Left ventricle myocardium superior (tissue), 1 donor: Measurements from ENCODE around the gene TPRN. TPM values are rescaled to one million over a fixed set of nuclear protein-coding genes. Genes with fewer than 3 reads are reported as not detected.

ENCODE experiments used
- ATAC-seq: fragments of 200-7000 bp; cut with Tn5 transposase; one replicate; pipeline ENCODE4 v1.9.1; 2020; ENCODE audit warnings: mild to moderate bottlenecking, moderate library complexity
- DNase-seq: peaks from one replicate; pipeline ENCODE4 v3.0.0-alpha.2; 2020
- intact Hi-C: fragments of 100-400 bp; cut with micrococcal nuclease; formaldehyde crosslinking; loops from one replicate; pipeline ENCODE4 v1.11.0; 2022
- total RNA-seq: library from RNA; stranded (reverse); fragmentation: NEBNext Ultra II Directional; extraction: Animal tissue kit (Norgen Biotek cat#: 25700); gene quantifications from one replicate; pipeline ENCODE4 v1.2.1, GENCODE V29; 2021
- donor health status: DM: no; HTN: yes; CAD: no; lungs with severe emphysema.

TPRN gene
- total RNA-seq, 1 donor from 2014 or later: 21.7 TPM

DNA sequence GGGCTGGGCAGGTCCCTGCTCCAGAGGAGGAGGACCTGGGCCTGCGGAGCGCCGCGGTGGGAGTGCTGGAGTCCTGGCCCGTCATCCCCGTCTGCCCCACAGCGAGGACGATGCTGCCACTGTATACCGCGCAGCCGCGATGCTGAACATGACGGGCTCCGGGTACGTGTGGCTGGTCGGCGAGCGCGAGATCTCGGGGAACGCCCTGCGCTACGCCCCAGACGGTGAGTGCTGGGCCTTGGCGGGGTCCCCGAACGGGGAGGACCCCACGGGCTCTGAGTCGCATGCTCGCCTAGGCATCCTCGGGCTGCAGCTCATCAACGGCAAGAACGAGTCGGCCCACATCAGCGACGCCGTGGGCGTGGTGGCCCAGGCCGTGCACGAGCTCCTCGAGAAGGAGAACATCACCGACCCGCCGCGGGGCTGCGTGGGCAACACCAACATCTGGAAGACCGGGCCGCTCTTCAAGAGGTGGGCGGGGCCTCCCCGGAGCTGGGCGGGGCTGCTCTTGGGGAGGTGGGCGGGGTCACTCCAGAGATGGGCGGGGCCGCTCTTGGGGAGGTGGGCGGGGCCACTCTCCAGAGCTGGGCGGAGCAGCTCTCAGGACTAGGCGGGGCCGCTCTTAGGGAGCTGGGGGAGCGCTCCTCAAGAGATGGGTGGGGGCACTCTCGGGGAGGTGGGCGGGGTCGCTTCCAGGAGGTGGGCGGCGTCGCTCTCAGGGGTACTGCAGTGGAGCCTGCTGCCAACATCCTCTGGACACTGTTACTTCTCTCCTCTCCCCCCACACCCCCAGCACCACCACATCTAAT, 43.8 kb downstream of the TPRN start:
- peak; percentile 71 for ATAC-seq
- DNase-seq: peak; percentile 56
- intact Hi-C loops: no loop called here

DNA sequence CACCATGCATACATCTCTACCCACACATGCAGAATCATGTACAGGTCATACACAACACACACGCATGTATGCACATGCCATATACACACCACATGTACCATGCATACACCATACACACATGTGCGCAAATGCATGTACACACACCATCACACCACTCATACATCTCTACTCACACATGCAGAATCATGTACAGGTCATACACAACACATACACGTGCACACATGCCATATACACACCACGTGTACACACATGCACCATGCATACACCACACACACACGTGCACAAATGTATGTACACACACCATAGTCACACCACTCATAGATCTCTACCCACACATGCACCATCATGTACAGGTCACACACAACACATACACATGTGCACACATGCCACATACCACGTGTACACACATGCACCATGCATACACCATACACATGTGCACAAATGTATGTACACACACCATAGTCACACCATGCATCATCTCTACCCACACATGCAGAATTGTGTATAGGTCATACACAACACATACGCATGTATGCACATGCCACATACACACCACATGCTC, 47.6 kb downstream of the TPRN start:
- intact Hi-C loops: no loop called here
- DNase-seq (no peak), ATAC-seq (no peak)

- DNase-seq (no peak), ATAC-seq (no peak)
- intact Hi-C loops: no loop called here
Measured at GRCh38 chr9:137150617-137151457, 49.7 kb downstream of the TPRN start.

- DNase-seq (no peak), ATAC-seq (no peak)
- intact Hi-C loops: no loop called here
Measured at GRCh38 chr9:137149942-137150616, 50.5 kb downstream of the TPRN start.

DNA sequence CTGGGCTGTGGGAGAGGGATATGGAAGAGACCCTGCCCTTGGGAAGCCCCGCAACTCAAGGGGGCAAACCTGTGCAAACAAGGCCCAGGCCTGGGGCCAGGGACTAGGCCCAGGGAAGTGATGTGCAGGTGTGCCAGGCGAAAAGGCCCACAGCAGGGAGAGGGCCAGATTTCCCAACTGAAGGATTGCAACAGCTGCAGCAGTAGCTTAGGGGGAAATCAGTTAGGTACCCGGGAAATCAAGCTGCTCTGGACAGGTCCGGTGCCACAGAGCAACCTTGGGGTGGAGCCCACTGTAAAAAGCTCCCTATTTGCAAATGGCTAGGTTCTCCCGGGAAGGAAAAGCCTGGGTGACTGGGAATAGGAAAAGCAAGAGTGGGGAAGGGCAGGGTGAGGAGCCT, 51.2 kb downstream of the TPRN start:
- intact Hi-C loops: no loop called here
- ATAC-seq (no peak), DNase-seq (no peak)

GRCh38 chr9:137148661-137149060, 51.9 kb downstream of the TPRN start:
- no peak for ATAC-seq
- no peak for DNase-seq
- intact Hi-C loops: no loop called here

- intact Hi-C loops: no loop called here
- DNase-seq (no peak), ATAC-seq (no peak)
Measured at GRCh38 chr9:137148242-137148641, 52.3 kb downstream of the TPRN start.

DNA sequence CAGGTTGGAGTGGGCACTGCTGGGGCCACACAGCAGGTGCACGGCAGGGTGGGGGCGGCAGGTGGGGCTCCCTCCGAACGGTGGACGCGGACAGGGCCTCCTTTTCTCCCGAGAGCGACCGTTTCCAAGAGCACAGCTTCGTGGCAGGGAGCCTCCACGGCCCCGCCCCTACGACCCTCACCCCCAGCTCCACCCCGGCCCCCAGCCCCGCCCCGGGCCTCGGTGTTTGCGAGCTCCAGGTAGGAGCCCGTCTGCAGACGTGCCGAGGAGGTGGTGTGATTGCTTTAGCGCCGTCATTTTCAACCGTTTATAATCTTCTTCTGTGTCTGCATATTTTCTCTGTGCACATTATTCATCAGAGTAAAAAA, 52.8 kb downstream of the TPRN start:
- intact Hi-C loops: no loop called here
- DNase-seq (no peak), ATAC-seq (no peak)

GRCh38 chr9:137147091-137147792, 53.3 kb downstream of the TPRN start:
- ATAC-seq (no peak), DNase-seq (no peak)
- intact Hi-C loops: no loop called here

- no peak for ATAC-seq
- no peak for DNase-seq
Measured at GRCh38 chr9:137146527-137146918, 54.0 kb downstream of the TPRN start.

DNA sequence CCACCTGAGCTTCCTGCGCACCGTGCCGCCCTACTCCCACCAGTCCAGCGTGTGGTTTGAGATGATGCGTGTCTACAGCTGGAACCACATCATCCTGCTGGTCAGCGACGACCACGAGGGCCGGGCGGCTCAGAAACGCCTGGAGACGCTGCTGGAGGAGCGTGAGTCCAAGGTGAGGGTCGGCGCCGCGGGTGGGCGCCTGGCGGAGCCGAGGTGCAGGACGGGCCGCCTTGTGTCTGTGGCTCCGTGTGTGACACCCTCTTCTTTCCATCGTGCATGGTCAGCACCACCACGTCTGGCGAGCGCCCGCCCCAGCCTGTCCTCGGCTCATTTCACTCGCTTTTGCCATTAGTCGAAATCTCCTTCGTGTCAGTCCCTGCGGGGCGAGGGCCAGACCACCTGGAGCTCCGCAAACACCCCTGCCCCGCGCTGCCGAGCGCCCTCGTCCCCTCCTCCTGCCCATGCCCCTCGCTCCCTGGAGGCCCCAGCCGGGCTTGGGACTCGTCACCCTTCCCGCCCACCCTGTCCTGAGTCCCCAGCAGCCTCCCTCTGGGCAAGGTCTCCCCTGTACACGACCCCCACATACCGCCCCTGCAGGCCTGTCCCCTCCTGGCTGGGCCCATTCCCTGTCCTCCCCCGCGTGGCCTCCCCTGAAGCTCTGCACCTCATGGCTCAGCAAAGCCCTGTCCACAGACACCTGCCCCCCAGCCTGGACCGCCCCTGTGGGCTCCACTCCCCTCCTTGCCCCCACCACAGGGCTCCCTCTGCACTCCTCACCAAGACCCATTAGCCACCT, 54.6 kb downstream of the TPRN start:
- intact Hi-C loops: no loop called here
- DNase-seq (no peak), ATAC-seq (no peak)

More at GRCh38 chr9:137146527-137146918, 54.0 kb downstream of the TPRN start:
- intact Hi-C loops: no loop called here

DNA sequence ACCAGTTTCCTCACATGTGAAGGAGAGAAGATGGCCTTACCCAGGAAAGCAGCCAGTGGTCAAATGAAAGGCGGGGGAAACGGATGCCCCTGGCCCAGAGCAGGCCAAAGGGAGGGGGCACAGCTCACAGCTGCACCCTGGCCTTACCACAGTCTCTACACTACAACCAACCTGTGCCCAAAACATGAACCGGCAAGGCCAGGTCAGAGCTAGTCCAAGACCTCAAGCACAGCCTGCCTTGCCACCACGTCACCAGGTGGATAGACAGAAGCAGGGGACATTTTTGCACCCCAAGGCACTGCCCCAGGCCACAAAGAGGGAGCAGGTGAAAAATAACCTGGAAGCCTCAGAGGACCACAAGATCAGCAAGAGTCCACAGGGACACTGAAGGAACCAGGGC, 57.1 kb downstream of the TPRN start:
- ATAC-seq: no peak
- intact Hi-C loops: no loop called here
- no peak for DNase-seq

GRCh38 chr9:137141976-137142936, 58.3 kb downstream of the TPRN start:
- ATAC-seq: no peak
- DNase-seq: no peak
- intact Hi-C loops: no loop called here
